Putamen (tissue), 1 donor: ENCODE results near the gene KMT5B.
"Not testable (repeated sequence)": the region's sequence is repeated elsewhere in the genome, so short reads cannot be mapped to it uniquely, and the experiment has no call there.

Experiments
- DNase-seq: peaks from one replicate; pipeline ENCODE4 v3.0.0-alpha.2; 2016; ENCODE audit warnings: low spot score

KMT5B gene

GRCh38 chr11:68213135-68213515 lies at the start of gene KMT5B:
KMT5B (minus strand) TSS chr11:68213296; CDS start chr11:68190076, 23,220 bp downstream.
- DNase-seq = no peak

GRCh38 chr11:68262544-68262827 lies 49.4 kb upstream of the KMT5B start:
- no peak for DNase-seq

GRCh38 chr11:68261749-68262543 lies 48.9 kb upstream of the KMT5B start:
- DNase-seq = no peak

GRCh38 chr11:68261006-68261405 lies 47.9 kb upstream of the KMT5B start:
- DNase-seq = peak; percentile 50

- no peak for DNase-seq
These were observed 47.4 kb upstream of the KMT5B start for GRCh38 chr11:68260484-68260883.

- DNase-seq = no peak
These were observed 46.2 kb upstream of the KMT5B start for GRCh38 chr11:68259122-68259959.

GRCh38 chr11:68258363-68258765 lies 45.3 kb upstream of the KMT5B start:
- DNase-seq = no peak

- peak; percentile 94 for DNase-seq
These were observed 44.6 kb upstream of the KMT5B start for GRCh38 chr11:68257477-68258362.

GRCh38 chr11:68256331-68256741 lies 43.2 kb upstream of the KMT5B start:
- DNase-seq = no peak

GRCh38 chr11:68255526-68255925 lies 42.4 kb upstream of the KMT5B start:
- DNase-seq = no peak

- no peak for DNase-seq
These were observed 41.3 kb upstream of the KMT5B start for GRCh38 chr11:68254421-68254820.

- DNase-seq = no peak
These were observed 38.7 kb upstream of the KMT5B start for GRCh38 chr11:68251765-68252164.

- not testable (repeated sequence) for DNase-seq
These were observed 31.8 kb upstream of the KMT5B start for GRCh38 chr11:68244912-68245311.

- DNase-seq = not testable (repeated sequence)
These were observed 30.8 kb upstream of the KMT5B start for GRCh38 chr11:68243847-68244246.

GRCh38 chr11:68242616-68243015 lies 29.5 kb upstream of the KMT5B start:
- DNase-seq = no peak

GRCh38 chr11:68231621-68232020 lies 18.5 kb upstream of the KMT5B start:
- DNase-seq = no peak

- DNase-seq = no peak
These were observed 16.5 kb upstream of the KMT5B start for GRCh38 chr11:68229601-68230000.

GRCh38 chr11:68226421-68226820 lies 13.3 kb upstream of the KMT5B start:
- no peak for DNase-seq

GRCh38 chr11:68224606-68225005 lies 11.5 kb upstream of the KMT5B start:
- DNase-seq = no peak

- DNase-seq = no peak
These were observed 10.2 kb upstream of the KMT5B start for GRCh38 chr11:68223275-68223674.

- no peak for DNase-seq
These were observed 8.3 kb upstream of the KMT5B start for GRCh38 chr11:68221406-68221805.

GRCh38 chr11:68216171-68216938 lies 3.3 kb upstream of the KMT5B start:
- no peak for DNase-seq
